SK-N-SH (cell line): Measurements from ENCODE around the gene PTPN14.

Source experiments
- CTCF ChIP-seq: fragments of 200-600 bp; sonication (generic); IDR thresholded peaks from 2 replicates; pipeline ENCODE4 v1.6.1; 2017; ENCODE audit warnings: antibody characterized with exemption, mild to moderate bottlenecking, moderate library complexity
- ELF1 ChIP-seq: IDR thresholded peaks from 2 replicates; pipeline ENCODE4 v1.4.0; 2012
- EZH2phosphoT487 ChIP-seq: fragments of 200-600 bp; sonication (generic); IDR thresholded peaks from 2 replicates; pipeline ENCODE4 v1.6.1; 2017; ENCODE audit warnings: low read depth, mixed run types, mild to moderate bottlenecking, antibody characterized with exemption, moderate library complexity, borderline replicate concordance
- GABPA ChIP-seq: IDR thresholded peaks from 2 replicates; pipeline ENCODE4 v1.4.0; 2012; ENCODE audit warnings: low read depth, mild to moderate bottlenecking
- NRF1 ChIP-seq: IDR thresholded peaks from 2 replicates; pipeline ENCODE4 v1.6.1; 2012; ENCODE audit warnings: low read depth, mild to moderate bottlenecking, low read length
- POLR2AphosphoS5 ChIP-seq: IDR thresholded peaks from 2 replicates; pipeline ENCODE4 v1.6.1; 2012; ENCODE audit warnings: low read depth, low read length
- RAD21 ChIP-seq: IDR thresholded peaks from 2 replicates; pipeline ENCODE4 v1.6.1; 2012; ENCODE audit warnings: mild to moderate bottlenecking, low read length
- RFX5 ChIP-seq: IDR thresholded peaks from 2 replicates; pipeline ENCODE4 v1.6.1; 2012; ENCODE audit warnings: mild to moderate bottlenecking, improper control_type of control experiment, low read length
- SIN3A ChIP-seq: IDR thresholded peaks from 2 replicates; pipeline ENCODE4 v1.6.1; 2012; ENCODE audit warnings: low read depth, mild to moderate bottlenecking, low read length, moderate library complexity, borderline replicate concordance
- SMC3 ChIP-seq: IDR thresholded peaks from 2 replicates; pipeline ENCODE4 v1.6.1; 2012; ENCODE audit warnings: low read depth, low read length, improper control_type of control experiment

DNA sequence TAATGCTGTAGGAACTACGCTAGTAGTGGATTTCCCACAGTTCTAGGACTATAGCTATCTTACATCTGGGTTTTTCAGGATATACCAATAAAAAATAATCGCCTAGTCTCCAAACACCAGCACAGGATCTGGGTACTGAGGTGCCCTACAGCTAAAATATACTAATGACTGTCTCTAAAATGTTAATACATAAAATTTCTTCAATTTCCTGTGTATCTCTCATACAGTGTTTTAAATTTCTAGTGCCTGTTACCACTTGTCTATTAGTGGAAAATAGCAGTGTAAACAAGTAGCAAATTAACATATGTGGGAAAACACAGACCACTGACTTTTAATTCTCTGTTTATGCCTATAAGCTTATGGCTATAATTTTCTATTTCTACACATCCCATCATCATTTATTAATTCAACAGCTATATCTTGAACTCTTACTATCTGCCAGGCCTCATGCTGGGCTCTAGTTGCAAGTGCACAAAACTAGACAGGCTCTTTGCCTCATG is 16.1 kb upstream of the PTPN14 start:
- TF ChIP-seq GABPA: no peak
- TF ChIP-seq RAD21: no peak
- TF ChIP-seq CTCF: no peak
- TF ChIP-seq POLR2AphosphoS5: no peak
- TF ChIP-seq ELF1: no peak
- no peak for TF ChIP-seq SIN3A
- no peak for TF ChIP-seq NRF1
- no peak for TF ChIP-seq EZH2phosphoT487
- TF ChIP-seq SMC3: no peak
- no peak for TF ChIP-seq RFX5
